ENCODE measurements around the gene LMAN1L.

LMAN1L gene

DNA sequence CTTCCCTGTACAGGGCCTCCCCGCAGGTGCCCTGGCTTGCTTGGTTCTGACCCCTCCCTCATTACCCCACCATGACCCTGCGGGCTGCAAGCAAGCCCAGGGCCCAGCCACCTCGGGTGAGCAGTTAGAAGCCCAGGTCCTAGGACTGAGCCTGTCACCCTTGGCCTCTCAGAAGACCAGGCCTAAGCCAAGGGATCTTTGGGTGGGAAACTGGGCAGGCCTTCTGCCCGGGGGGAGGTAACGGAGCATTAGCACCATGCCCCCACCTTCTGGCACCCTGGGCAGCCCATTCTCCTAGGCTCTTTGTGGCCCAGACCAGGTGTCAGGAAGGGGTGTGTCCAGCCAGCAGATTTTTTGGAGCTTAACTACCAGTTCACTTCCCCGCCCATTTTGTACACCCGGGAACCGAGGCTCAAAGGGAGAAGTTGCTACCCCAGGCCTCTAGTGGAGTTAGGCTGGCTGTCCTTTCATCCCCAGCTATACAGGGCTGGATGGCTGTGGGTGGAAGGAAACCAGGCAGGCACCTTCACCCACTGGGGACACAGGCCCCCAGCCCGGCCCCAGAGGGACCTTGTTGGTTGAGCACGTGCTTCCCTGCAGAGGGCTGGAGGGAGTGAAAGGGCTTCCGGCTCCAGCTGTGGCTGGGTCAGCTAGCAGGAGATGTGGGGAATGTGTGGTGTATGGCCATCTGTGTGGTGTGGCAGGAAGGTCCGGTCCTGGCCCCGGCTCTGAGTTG lies 29.4 kb upstream of the LMAN1L start:
- TF ChIP-seq FOXP2 (optimal IDR thresholded peaks at IDR 0.05; ENCODE audit: borderline replicate concordance, extremely low read depth, extremely low read length, insufficient read depth) (no peak), SIN3A (IDR thresholded peaks at IDR 0.05; ENCODE audit: borderline replicate concordance, insufficient read depth, low read length) (peak; percentile 48; the same call in 1 of the 2 replicates), POLR2AphosphoS5 (IDR thresholded peaks at IDR 0.05; ENCODE audit: low read depth, low read length) (no peak; the same call in 1 of the 2 replicates), TAF1 (IDR thresholded peaks at IDR 0.05; ENCODE audit: borderline replicate concordance, insufficient read depth, low read length) (no peak)
- TF ChIP-seq, protein P1, sequence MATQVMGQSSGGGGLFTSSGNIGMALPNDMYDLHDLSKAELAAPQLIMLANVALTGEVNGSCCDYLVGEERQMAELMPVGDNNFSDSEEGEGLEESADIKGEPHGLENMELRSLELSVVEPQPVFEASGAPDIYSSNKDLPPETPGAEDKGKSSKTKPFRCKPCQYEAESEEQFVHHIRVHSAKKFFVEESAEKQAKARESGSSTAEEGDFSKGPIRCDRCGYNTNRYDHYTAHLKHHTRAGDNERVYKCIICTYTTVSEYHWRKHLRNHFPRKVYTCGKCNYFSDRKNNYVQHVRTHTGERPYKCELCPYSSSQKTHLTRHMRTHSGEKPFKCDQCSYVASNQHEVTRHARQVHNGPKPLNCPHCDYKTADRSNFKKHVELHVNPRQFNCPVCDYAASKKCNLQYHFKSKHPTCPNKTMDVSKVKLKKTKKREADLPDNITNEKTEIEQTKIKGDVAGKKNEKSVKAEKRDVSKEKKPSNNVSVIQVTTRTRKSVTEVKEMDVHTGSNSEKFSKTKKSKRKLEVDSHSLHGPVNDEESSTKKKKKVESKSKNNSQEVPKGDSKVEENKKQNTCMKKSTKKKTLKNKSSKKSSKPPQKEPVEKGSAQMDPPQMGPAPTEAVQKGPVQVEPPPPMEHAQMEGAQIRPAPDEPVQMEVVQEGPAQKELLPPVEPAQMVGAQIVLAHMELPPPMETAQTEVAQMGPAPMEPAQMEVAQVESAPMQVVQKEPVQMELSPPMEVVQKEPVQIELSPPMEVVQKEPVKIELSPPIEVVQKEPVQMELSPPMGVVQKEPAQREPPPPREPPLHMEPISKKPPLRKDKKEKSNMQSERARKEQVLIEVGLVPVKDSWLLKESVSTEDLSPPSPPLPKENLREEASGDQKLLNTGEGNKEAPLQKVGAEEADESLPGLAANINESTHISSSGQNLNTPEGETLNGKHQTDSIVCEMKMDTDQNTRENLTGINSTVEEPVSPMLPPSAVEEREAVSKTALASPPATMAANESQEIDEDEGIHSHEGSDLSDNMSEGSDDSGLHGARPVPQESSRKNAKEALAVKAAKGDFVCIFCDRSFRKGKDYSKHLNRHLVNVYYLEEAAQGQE (IDR thresholded peaks at IDR 0.05; ENCODE audit: insufficient read depth in 1 of 2, low read depth in 2 of 2, low read length in 2 of 2): peak in 1 of 2 experiments; percentile 42; a peak in 2 of 4 replicates

DNA sequence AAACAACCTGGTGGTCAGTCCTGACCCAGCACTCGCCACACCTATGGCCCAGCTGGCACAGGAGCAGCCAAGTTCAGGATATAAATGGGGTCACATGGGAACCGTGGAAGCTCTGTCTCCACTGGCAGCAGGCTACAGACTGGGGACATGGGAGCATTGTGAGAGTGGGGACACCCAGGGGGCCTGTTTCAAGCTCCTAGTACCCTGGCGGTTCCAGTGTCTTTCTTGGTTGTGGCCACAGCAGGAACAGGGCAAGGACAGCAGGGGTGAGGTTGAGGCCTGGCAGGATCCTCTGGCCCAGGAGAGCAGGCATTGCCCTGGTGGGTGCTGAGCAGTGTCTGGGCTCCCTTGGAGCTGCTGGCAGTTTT lies 28.8 kb upstream of the LMAN1L start:
- TF ChIP-seq SIN3A (IDR thresholded peaks at IDR 0.05; ENCODE audit: borderline replicate concordance, insufficient read depth, low read length): no peak
- no peak for TF ChIP-seq TAF1 (IDR thresholded peaks at IDR 0.05; ENCODE audit: borderline replicate concordance, insufficient read depth, low read length)
- TF ChIP-seq, protein P1 (IDR thresholded peaks at IDR 0.05; ENCODE audit: insufficient read depth in 1 of 2, low read depth in 2 of 2, low read length in 2 of 2): no peak; a peak in 1 of 4 replicates
- no peak for TF ChIP-seq POLR2AphosphoS5 (IDR thresholded peaks at IDR 0.05; ENCODE audit: low read depth, low read length)
- TF ChIP-seq FOXP2 (optimal IDR thresholded peaks at IDR 0.05; ENCODE audit: borderline replicate concordance, extremely low read depth, extremely low read length, insufficient read depth): no peak

DNA sequence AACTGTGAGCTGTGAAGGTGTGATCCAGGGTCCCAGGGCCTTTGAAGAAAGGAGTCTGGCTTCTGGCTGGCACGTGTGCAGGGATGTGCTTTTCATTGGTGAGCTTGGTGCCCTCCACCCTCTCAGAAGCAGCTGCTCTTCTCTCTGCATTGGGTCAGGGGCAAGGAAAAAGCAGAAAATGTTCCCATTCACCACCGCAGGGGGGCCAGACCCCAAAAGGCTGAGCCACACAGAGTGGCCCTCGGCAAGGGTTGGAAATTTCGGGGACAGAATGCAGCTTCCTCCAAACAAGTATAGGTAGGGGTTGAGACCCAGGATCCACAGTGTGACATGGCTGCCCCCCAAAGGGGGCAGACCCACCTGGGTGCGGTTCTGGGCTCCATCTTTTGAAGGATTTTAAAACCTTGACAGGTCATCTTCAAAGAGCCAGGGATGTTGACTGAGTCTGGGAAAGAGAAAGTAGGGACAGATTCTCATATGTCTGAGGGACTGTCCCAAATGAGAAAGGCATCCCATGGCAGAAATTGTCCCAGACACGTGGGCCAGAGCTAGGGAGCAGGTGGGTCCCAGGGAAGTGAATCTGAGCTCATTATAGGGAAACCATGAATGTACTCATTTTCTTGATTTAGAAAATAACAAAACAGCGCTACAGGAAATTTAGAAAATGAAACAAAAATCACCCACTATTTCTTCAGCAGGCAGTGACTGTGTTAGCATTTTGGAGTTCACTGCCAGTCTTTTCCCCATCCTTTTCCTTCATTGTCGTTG lies 28.0 kb upstream of the LMAN1L start:
- TF ChIP-seq, protein P1 (IDR thresholded peaks at IDR 0.05; ENCODE audit: insufficient read depth in 1 of 2, low read depth in 2 of 2, low read length in 2 of 2): no peak
- TF ChIP-seq POLR2AphosphoS5 (IDR thresholded peaks at IDR 0.05; ENCODE audit: low read depth, low read length) (no peak), SIN3A (IDR thresholded peaks at IDR 0.05; ENCODE audit: borderline replicate concordance, insufficient read depth, low read length) (no peak), FOXP2 (optimal IDR thresholded peaks at IDR 0.05; ENCODE audit: borderline replicate concordance, extremely low read depth, extremely low read length, insufficient read depth) (no peak), TAF1 (IDR thresholded peaks at IDR 0.05; ENCODE audit: borderline replicate concordance, insufficient read depth, low read length) (no peak)

DNA sequence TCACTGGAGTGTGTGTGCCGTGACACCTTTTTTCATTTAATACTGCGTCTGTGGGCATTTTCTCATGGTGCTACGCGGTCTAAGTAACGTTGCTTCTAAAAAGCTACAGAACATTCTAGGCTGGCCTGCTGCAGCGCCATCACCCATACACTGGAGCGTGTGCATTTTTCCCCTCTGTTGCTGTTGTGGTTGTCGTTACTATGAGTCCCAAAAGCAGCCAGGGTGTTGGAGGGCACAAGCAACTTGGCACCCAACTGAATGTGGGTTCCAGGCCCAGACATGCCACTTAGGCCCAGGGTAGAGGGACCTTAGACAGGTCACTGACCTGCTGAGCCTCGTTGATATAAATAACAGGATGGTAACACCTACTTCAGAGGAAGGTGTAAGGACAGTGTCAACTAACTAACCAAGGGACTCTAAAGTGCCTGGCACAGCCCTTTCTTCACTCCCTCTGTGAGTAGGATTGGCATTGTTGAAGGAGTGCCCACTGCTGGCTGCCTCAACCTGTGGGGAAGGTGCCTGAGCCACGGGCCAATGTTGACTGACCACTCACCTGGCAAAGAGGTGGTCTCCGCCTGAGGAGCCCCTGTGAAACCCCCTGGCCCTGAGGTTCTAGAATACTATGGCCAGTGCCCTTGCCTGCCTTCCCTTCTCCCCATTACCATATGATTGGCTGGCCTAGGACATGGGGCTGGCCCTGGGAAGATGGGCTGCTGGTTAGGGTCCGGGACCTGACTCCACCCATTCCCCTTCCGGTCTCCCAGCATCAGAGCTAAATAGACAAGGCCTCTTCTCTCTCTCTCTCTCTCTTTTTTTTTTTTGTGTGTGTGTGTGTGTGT lies 27.2 kb upstream of the LMAN1L start:
- TF ChIP-seq POLR2AphosphoS5 (IDR thresholded peaks at IDR 0.05; ENCODE audit: low read depth, low read length): no peak
- no peak for TF ChIP-seq FOXP2 (optimal IDR thresholded peaks at IDR 0.05; ENCODE audit: borderline replicate concordance, extremely low read depth, extremely low read length, insufficient read depth)
- TF ChIP-seq, protein P1 (IDR thresholded peaks at IDR 0.05; ENCODE audit: insufficient read depth in 1 of 2, low read depth in 2 of 2, low read length in 2 of 2): no peak
- TF ChIP-seq TAF1 (IDR thresholded peaks at IDR 0.05; ENCODE audit: borderline replicate concordance, insufficient read depth, low read length): no peak
- no peak for TF ChIP-seq SIN3A (IDR thresholded peaks at IDR 0.05; ENCODE audit: borderline replicate concordance, insufficient read depth, low read length)
